ENCODE measurements around the gene HACD3. TPM values are rescaled to one million over a fixed set of nuclear protein-coding genes. Genes with fewer than 3 reads are reported as not detected.

HACD3 gene
- total and polyA plus RNA-seq, 2 of the 13 experiments (the other 11 are each of a cell fraction or from before 2014, with no cell fraction given) = 73.6 to 161 TPM

DNA sequence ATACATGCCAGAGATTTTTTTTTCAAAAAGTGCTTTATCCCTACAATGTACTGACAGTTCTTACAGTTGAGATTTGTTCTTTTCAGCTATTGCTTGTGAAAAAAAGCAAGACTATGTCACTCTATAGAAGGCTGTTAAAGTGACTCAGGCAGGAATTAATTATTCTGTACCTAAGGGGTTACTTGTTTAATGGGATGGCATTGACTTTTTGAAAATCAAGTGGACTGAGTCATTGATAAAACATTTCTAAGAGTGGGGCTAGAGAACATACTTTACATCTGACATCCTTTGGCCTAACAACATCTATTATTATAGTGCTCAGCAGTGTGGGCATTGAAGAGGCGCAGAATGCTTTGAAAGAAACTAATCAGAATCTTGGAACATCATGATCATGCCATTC, 46.4 kb downstream of the HACD3 start:
- CTCF ChIA-PET (ENCODE audit: low intra/inter-chr PET ratio, low total read pairs) = no interaction called here
- no peak for ATAC-seq
- TF ChIP-seq, protein P1, sequence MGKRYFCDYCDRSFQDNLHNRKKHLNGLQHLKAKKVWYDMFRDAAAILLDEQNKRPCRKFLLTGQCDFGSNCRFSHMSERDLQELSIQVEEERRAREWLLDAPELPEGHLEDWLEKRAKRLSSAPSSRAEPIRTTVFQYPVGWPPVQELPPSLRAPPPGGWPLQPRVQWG (CRISPR knock-in tag; IDR thresholded peaks at IDR 0.05; ENCODE audit: borderline replicate concordance, low read depth) = no peak
- no peak for TF ChIP-seq ZNF20 (CRISPR knock-in tag; IDR thresholded peaks at IDR 0.05)
- no peak for TF ChIP-seq ZNF12 (CRISPR knock-in tag; IDR thresholded peaks at IDR 0.05)
- TF ChIP-seq SOX13 (IDR thresholded peaks at IDR 0.05) = no peak
- TF ChIP-seq SOX13 (CRISPR knock-in tag; conservative IDR thresholded peaks at IDR 0.05 in 1 of 2, IDR thresholded peaks at IDR 0.05 in 1 of 2) = no peak
- no peak for TF ChIP-seq ARNT2 (CRISPR knock-in tag; IDR thresholded peaks at IDR 0.05; ENCODE audit: low read depth)
- no peak for TF ChIP-seq ZIK1 (CRISPR knock-in tag; IDR thresholded peaks at IDR 0.05; ENCODE audit: borderline replicate concordance, low read depth)
- no peak for TF ChIP-seq TCF7L2 (IDR thresholded peaks at IDR 0.05; ENCODE audit: low read depth, low read length)
- TF ChIP-seq NR2F1 (CRISPR knock-in tag; IDR thresholded peaks at IDR 0.05) = no peak
- TF ChIP-seq ZNF546 (CRISPR knock-in tag; conservative IDR thresholded peaks at IDR 0.05) = no peak
- TF ChIP-seq SUZ12 (IDR thresholded peaks at IDR 0.05; ENCODE audit: low read depth, low read length) = no peak
- TF ChIP-seq ZNF557 (CRISPR knock-in tag; IDR thresholded peaks at IDR 0.05) = no peak
- TF ChIP-seq, protein P2, sequence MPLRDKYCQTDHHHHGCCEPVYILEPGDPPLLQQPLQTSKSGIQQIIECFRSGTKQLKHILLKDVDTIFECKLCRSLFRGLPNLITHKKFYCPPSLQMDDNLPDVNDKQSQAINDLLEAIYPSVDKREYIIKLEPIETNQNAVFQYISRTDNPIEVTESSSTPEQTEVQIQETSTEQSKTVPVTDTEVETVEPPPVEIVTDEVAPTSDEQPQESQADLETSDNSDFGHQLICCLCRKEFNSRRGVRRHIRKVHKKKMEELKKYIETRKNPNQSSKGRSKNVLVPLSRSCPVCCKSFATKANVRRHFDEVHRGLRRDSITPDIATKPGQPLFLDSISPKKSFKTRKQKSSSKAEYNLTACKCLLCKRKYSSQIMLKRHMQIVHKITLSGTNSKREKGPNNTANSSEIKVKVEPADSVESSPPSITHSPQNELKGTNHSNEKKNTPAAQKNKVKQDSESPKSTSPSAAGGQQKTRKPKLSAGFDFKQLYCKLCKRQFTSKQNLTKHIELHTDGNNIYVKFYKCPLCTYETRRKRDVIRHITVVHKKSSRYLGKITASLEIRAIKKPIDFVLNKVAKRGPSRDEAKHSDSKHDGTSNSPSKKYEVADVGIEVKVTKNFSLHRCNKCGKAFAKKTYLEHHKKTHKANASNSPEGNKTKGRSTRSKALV (CRISPR knock-in tag; IDR thresholded peaks at IDR 0.05) = no peak
- TF ChIP-seq MTF2 (CRISPR knock-in tag; IDR thresholded peaks at IDR 0.05; ENCODE audit: borderline replicate concordance) = no peak
- no peak for TF ChIP-seq EED (CRISPR knock-in tag; IDR thresholded peaks at IDR 0.05)
- TF ChIP-seq, protein P3, sequence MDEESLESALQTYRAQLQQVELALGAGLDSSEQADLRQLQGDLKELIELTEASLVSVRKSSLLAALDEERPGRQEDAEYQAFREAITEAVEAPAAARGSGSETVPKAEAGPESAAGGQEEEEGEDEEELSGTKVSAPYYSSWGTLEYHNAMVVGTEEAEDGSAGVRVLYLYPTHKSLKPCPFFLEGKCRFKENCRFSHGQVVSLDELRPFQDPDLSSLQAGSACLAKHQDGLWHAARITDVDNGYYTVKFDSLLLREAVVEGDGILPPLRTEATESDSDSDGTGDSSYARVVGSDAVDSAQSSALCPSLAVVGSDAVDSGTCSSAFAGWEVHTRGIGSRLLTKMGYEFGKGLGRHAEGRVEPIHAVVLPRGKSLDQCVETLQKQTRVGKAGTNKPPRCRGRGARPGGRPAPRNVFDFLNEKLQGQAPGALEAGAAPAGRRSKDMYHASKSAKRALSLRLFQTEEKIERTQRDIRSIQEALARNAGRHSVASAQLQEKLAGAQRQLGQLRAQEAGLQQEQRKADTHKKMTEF (CRISPR knock-in tag; IDR thresholded peaks at IDR 0.05) = no peak
- no peak for TF ChIP-seq ZNF670 (CRISPR knock-in tag; IDR thresholded peaks at IDR 0.05; ENCODE audit: borderline replicate concordance)
- no peak for TF ChIP-seq SIX1 (CRISPR knock-in tag; IDR thresholded peaks at IDR 0.05; ENCODE audit: borderline replicate concordance)

More for the DNA sequence above, 46.4 kb downstream of the HACD3 start:
- DNase-seq (ENCODE audit: low spot score) = no peak
- H3K79me2 ChIP-seq (ENCODE audit: insufficient read depth, low read length) = no peaks in the 10 kb centered on the region
- H2AFZ ChIP-seq (ENCODE audit: low read length) = no peak overlapping the region
- peaks cover 12 to 50% of the 10 kb centered on the region in 2 experiments for H3K36me3 ChIP-seq (replicated peaks in 1 of 2; ENCODE audit: control insufficient read depth in 1 of 2, insufficient read depth in 2 of 2, low read length in 2 of 2)
- no TSS peak for BruUV-seq (replicated peaks)
- H3K27me3 ChIP-seq (ENCODE audit: control insufficient read depth in 1 of 2, insufficient read depth in 2 of 2, low read length in 2 of 2) = no peaks in the 10 kb centered on the region
- FAIRE-seq = no peak
- intact Hi-C loops (cut with micrococcal nuclease; ENCODE audit: unreplicated experiment) (no loop called here), in situ Hi-C loops (cut with HindIII; ENCODE audit: extremely low pct_ligation_motif_present, low pct_unique_long_range_greater_than_20kb) (no loop called here)
- H4K20me1 ChIP-seq (ENCODE audit: insufficient read depth, low read length) = no peaks in the 10 kb centered on the region
- WGBS (ENCODE audit: low lambda C conversion rate) = 100% methylated on average over 1 of the region's 1 CpG
- no peak overlapping the region for H3K27ac ChIP-seq (ENCODE audit: extremely low read length, insufficient read depth, low read length)
- H3K9ac ChIP-seq (ENCODE audit: insufficient read depth, low read depth, low read length) = no peak overlapping the region
- no peaks in the 10 kb centered on the region for H3K9me3 ChIP-seq (ENCODE audit: low read length)
- peaks cover 6% of the 10 kb centered on the region for H3K4me1 ChIP-seq (ENCODE audit: insufficient read depth, low read length)
- POLR2A ChIA-PET = no interaction called here
- H3K4me3 ChIP-seq (replicated peaks in 1 of 3; ENCODE audit: insufficient read depth in 1 of 3, low read depth in 2 of 3, low read length in 3 of 3) = no peak overlapping the region
- no peak overlapping the region for H3K4me2 ChIP-seq (ENCODE audit: low read depth, low read length)

All from HepG2 (cell line).